Urinary bladder (tissue), 4 donors: ENCODE results near the gene MAP1A. TPM values are rescaled to one million over a fixed set of nuclear protein-coding genes. Genes with fewer than 3 reads are reported as not detected.

Source experiments
- DNase-seq: peaks from one replicate; pipeline ENCODE4 v3.0.0-alpha.2; 2015; ENCODE audit errors: extremely low spot score
- H3K27ac ChIP-seq: one replicate; pipeline ENCODE4 v1.5.1; 2013; ENCODE audit warnings: low read depth, mild to moderate bottlenecking, moderate library complexity
- H3K36me3 ChIP-seq: one replicate; pipeline ENCODE4 v1.6.1; 2013; ENCODE audit warnings: mild to moderate bottlenecking, moderate library complexity; ENCODE audit not compliant: insufficient read depth
- H3K4me1 ChIP-seq: one replicate; pipeline ENCODE4 v1.6.1; 2013; ENCODE audit warnings: mild to moderate bottlenecking, moderate library complexity; ENCODE audit not compliant: insufficient read depth
- H3K4me3 ChIP-seq: one replicate; pipeline ENCODE4 v1.5.1; 2013; ENCODE audit warnings: low read depth, low read length
- WGBS: extraction: QIAGEN DNeasy Blood & Tissue Kit; methylation state at CpG from one replicate; pipeline ENCODE4 v1.1.7; 2013; 5-methylcytosine and 5-hydroxymethylcytosine counted together
- polyA plus RNA-seq: library from polyadenylated mRNA; stranded (reverse); fragments of 200-250 nt; gene quantifications from one replicate; pipeline ENCODE4 v1.2.3, GENCODE V29; 2013
- total RNA-seq: library from RNA; depleted of rRNA; stranded (reverse); fragments of >200 nt; gene quantifications from one replicate; pipeline ENCODE4 v1.2.3, GENCODE V29; 2014
- donor health status: healthy with polysubstance abuse.
- donor health status: healthy.

MAP1A gene
- total and polyA plus RNA-seq, 2 donors: 14.3 to 27.3 TPM

- WGBS: 19% methylated on average over 4 of the region's 4 CpGs
- H3K4me3 ChIP-seq: peak overlapping the region; percentile 37
- DNase-seq: no peak
Observed at GRCh38 chr15:43516801-43517353, 531 bp upstream of the MAP1A start.

GRCh38 chr15:43518197-43518761, 871 bp downstream of the MAP1A start:
- H3K4me3 ChIP-seq: peak overlapping the region; percentile 37
- no peak overlapping the region for H3K27ac ChIP-seq
- H3K36me3 ChIP-seq: no peaks in the 10 kb centered on the region
- H3K4me1 ChIP-seq: no peaks in the 10 kb centered on the region
- no peak for DNase-seq
- WGBS: 1% methylated on average over 18 of the region's 18 CpGs

More at GRCh38 chr15:43516801-43517353, 531 bp upstream of the MAP1A start:
- Histone ChIP-seq H3K27ac (peak overlapping the region; percentile 26), H3K4me1 (no peaks in the 10 kb centered on the region), H3K36me3 (no peaks in the 10 kb centered on the region)

- Histone ChIP-seq H3K4me3 (no peak overlapping the region), H3K27ac (no peak overlapping the region), H3K36me3 (no peaks in the 10 kb centered on the region), H3K4me1 (no peaks in the 10 kb centered on the region)
- no peak for DNase-seq
- 65% methylated on average over 2 of the region's 2 CpGs for WGBS
Observed at GRCh38 chr15:43519196-43519595, 1.8 kb downstream of the MAP1A start.

GRCh38 chr15:43520138-43520537, 2.7 kb downstream of the MAP1A start:
- 81% methylated on average over 2 of the region's 2 CpGs for WGBS

GRCh38 chr15:43521419-43521818, 4.0 kb downstream of the MAP1A start:
- Histone ChIP-seq H3K36me3 (no peaks in the 10 kb centered on the region), H3K4me3 (no peak overlapping the region), H3K27ac (no peak overlapping the region), H3K4me1 (no peaks in the 10 kb centered on the region)
- 95% methylated on average over 11 of the region's 11 CpGs for WGBS
- no peak for DNase-seq

More at GRCh38 chr15:43520138-43520537, 2.7 kb downstream of the MAP1A start:
- Histone ChIP-seq H3K4me1 (no peaks in the 10 kb centered on the region), H3K27ac (no peak overlapping the region), H3K36me3 (no peaks in the 10 kb centered on the region), H3K4me3 (no peak overlapping the region)
- no peak for DNase-seq

- Histone ChIP-seq H3K4me1 (no peaks in the 10 kb centered on the region), H3K27ac (no peak overlapping the region), H3K4me3 (no peak overlapping the region), H3K36me3 (no peaks in the 10 kb centered on the region)
- DNase-seq: no peak
- WGBS: 84% methylated on average over 9 of the region's 9 CpGs
Observed at GRCh38 chr15:43522247-43522646, 4.8 kb downstream of the MAP1A start.

GRCh38 chr15:43523646-43524045, 6.2 kb downstream of the MAP1A start:
- H3K4me1 ChIP-seq: no peaks in the 10 kb centered on the region
- no peak overlapping the region for H3K4me3 ChIP-seq
- DNase-seq: no peak
- H3K36me3 ChIP-seq: no peaks in the 10 kb centered on the region
- no peak overlapping the region for H3K27ac ChIP-seq
- WGBS: 87% methylated on average over 7 of the region's 7 CpGs

- no peaks in the 10 kb centered on the region for H3K36me3 ChIP-seq
Observed at GRCh38 chr15:43524254-43524845, 6.9 kb downstream of the MAP1A start.

GRCh38 chr15:43525131-43525530, 7.7 kb downstream of the MAP1A start:
- WGBS: 89% methylated on average over 4 of the region's 4 CpGs
- DNase-seq: no peak
- no peak overlapping the region for H3K27ac ChIP-seq
- no peak overlapping the region for H3K4me3 ChIP-seq
- no peaks in the 10 kb centered on the region for H3K4me1 ChIP-seq
- no peaks in the 10 kb centered on the region for H3K36me3 ChIP-seq

More at GRCh38 chr15:43524254-43524845, 6.9 kb downstream of the MAP1A start:
- H3K4me1 ChIP-seq: no peaks in the 10 kb centered on the region
- H3K4me3 ChIP-seq: no peak overlapping the region
- 96% methylated on average over 4 of the region's 4 CpGs for WGBS
- H3K27ac ChIP-seq: no peak overlapping the region
- DNase-seq: no peak

GRCh38 chr15:43526261-43526930, 9.0 kb downstream of the MAP1A start:
- DNase-seq: no peak
- H3K27ac ChIP-seq: no peak overlapping the region
- 87% methylated on average over 11 of the region's 11 CpGs for whole genome bisulfite sequencing
- H3K4me3 ChIP-seq: no peak overlapping the region
- H3K4me1 ChIP-seq: no peaks in the 10 kb centered on the region
- no peaks in the 10 kb centered on the region for H3K36me3 ChIP-seq

GRCh38 chr15:43527016-43527801, 9.8 kb downstream of the MAP1A start:
- no peaks in the 10 kb centered on the region for H3K36me3 ChIP-seq
- H3K4me1 ChIP-seq: no peaks in the 10 kb centered on the region
- no peak overlapping the region for H3K4me3 ChIP-seq
- DNase-seq: no peak
- 77% methylated on average over 9 of the region's 9 CpGs for WGBS
- H3K27ac ChIP-seq: no peak overlapping the region

- DNase-seq: no peak
- Histone ChIP-seq H3K4me3 (no peak overlapping the region), H3K36me3 (no peaks in the 10 kb centered on the region), H3K4me1 (no peaks in the 10 kb centered on the region), H3K27ac (no peak overlapping the region)
- 80% methylated on average over 12 of the region's 12 CpGs for WGBS
Observed at GRCh38 chr15:43527802-43528541, 10.6 kb downstream of the MAP1A start.

- Histone ChIP-seq H3K4me3 (no peak overlapping the region), H3K36me3 (no peaks in the 10 kb centered on the region), H3K27ac (no peak overlapping the region), H3K4me1 (no peaks in the 10 kb centered on the region)
- 86% methylated on average over 11 of the region's 11 CpGs for WGBS
- DNase-seq: no peak
Observed at GRCh38 chr15:43528542-43529007, 11.2 kb downstream of the MAP1A start.
